Thymus (tissue), 14 donors: Measurements from ENCODE around the gene HSF2BP. TPM values are rescaled to one million over a fixed set of nuclear protein-coding genes. Genes with fewer than 3 reads are reported as not detected.

Experiments used
- DNase-seq, 9 donors: peaks; one replicate each; pipeline ENCODE4 v3.0.0-alpha.2; 2013; ENCODE audit warnings: low spot score in 9 of 9, low read depth in 6 of 9, missing footprints in 1 of 9
- H3K27ac ChIP-seq, 2 donors: one replicate each; pipeline ENCODE4 v1.5.1; 2013; ENCODE audit warnings: control low read depth in 1 of 2, low read depth in 1 of 2, low read length in 1 of 2, mild to moderate bottlenecking in 1 of 2, moderate library complexity in 1 of 2
- H3K27me3 ChIP-seq, 2 donors: one replicate each; pipeline ENCODE4 v1.5.1; 2013; ENCODE audit warnings: low read length in 1 of 2; ENCODE audit not compliant: control insufficient read depth in 2 of 2, insufficient read depth in 1 of 2
- H3K36me3 ChIP-seq, 2 donors: one replicate each; pipeline ENCODE4 v1.5.1; 2013; ENCODE audit warnings: low read length in 1 of 2, mild to moderate bottlenecking in 1 of 2, moderate library complexity in 1 of 2; ENCODE audit not compliant: control insufficient read depth in 2 of 2, insufficient read depth in 2 of 2
- H3K4me1 ChIP-seq, 2 donors: one replicate each; pipeline ENCODE4 v1.5.1; 2013; ENCODE audit warnings: low read length in 2 of 2; ENCODE audit not compliant: control insufficient read depth in 2 of 2, insufficient read depth in 2 of 2
- H3K4me3 ChIP-seq, 2 donors: one replicate each; pipeline ENCODE4 v1.5.1; 2013; ENCODE audit warnings: low read length in 2 of 2, control low read depth in 1 of 2, mild to moderate bottlenecking in 1 of 2
- H3K9me3 ChIP-seq, 2 donors: one replicate each; pipeline ENCODE4 v1.5.1; 2013; ENCODE audit warnings: low read length in 1 of 2, mild to moderate bottlenecking in 1 of 2; ENCODE audit not compliant: control insufficient read depth in 2 of 2, insufficient read depth in 1 of 2
- WGBS: extraction: QIAGEN DNeasy Blood & Tissue Kit; methylation state at CpG from one replicate; pipeline ENCODE4 v1.1.7; 2013; 5-methylcytosine and 5-hydroxymethylcytosine counted together
- long read RNA-seq, 10 donors: transcript quantifications; one replicate each; lab custom pipeline, GENCODE V29; 2026
- polyA plus RNA-seq: library from polyadenylated mRNA; stranded (reverse); fragments of 200-250 nt; gene quantifications from one replicate; pipeline ENCODE4 v1.2.3, GENCODE V29; 2013
- total RNA-seq: library from RNA; stranded (reverse); fragments of 120-200 nt; gene quantifications from one replicate; pipeline ENCODE4 v1.2.4, GENCODE V29; 2013
- donor health status: healthy.

Gene HSF2BP
- total RNA-seq = 0.80 TPM
- polyA plus RNA-seq = 0.71 TPM
- long read RNA-seq, donor 1 = 0 reads
- long read RNA-seq, donor 2, partial matches to known transcripts = 109 of 109 reads
- long read RNA-seq, donor 2, other reads (novel, unspliced or antisense) = 0 of 109 reads
- long read RNA-seq, donor 3 = 0 reads
- long read RNA-seq, donor 4 = 0 reads
- long read RNA-seq, donor 5, partial matches to known transcripts = 5 of 5 reads
- long read RNA-seq, donor 5, other reads (novel, unspliced or antisense) = 0 of 5 reads
- long read RNA-seq, donor 6 = 0 reads
- long read RNA-seq, donor 7 = 0 reads
- long read RNA-seq, donor 8 = 0 reads
- long read RNA-seq, donor 9 = 0 reads
- long read RNA-seq, donor 10 = 0 reads

DNA sequence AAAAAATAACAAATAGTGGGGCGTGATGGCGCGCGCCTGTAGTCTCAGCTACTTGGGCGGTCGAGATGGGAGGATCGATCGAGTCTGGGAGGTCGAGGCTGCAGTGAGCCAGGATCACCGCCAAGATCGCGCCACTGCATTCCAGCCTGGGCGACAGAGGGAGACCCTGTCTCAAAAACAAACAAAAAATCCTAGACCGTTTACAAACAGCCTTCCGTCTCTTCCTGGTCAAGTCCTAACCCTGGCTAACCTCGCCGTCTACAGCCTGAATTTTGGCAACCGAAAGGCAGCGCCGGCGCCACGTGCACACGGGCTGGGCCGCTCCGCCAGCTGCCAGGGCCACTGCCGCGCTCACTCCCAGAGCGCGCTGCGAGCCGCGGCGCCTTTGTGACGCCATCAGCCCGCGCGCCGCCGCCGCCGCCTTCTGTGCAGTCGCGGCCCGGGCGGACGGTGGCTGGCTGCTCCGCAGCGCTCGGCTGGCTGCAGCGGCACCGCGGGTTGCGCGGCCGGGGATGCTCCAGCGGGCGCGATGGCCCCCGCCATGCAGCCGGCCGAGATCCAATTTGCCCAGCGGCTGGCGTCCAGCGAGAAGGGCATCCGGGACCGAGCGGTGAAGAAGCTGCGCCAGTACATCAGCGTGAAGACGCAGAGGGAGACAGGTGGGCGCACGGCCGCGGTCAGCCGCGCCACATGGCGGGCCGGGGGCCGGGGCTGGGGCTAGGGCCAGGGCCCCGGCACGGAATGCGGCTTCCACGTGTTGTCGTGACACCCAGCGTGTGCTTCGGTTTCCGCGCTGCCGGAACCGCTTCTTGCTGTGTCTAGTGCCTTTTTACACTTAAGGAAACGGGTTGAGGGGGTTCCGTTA, at the start of gene HSF2BP, which contains the start of gene RRP1B:
Gene HSF2BP, minus strand, starts transcription at position 353 of the 865 bp plus-strand sequence. CDS start 1,392 bp downstream, outside the sequence.
Gene RRP1B, plus strand, starts transcription at position 425 of the 865 bp plus-strand sequence. Its CDS starts 105 bp downstream, at position 530.
- peaks cover 6 to 27% of the 10 kb centered on the region in 2 donors for H3K4me1 ChIP-seq
- H3K36me3 ChIP-seq = peaks cover 3 to 22% of the 10 kb centered on the region in 2 donors
- peak within 1 kb of the TSS; percentile 79 to 95 for H3K4me3 ChIP-seq
- no peaks in the 10 kb centered on the region for H3K9me3 ChIP-seq
- no peaks in the 10 kb centered on the region for H3K27me3 ChIP-seq
- H3K27ac ChIP-seq = peak within 1 kb of the TSS; percentile 82 to 92
- DNase-seq = peak in 8 of 9 donors; percentile 61 to 91 (median 78)
- WGBS = 10% methylated on average over 92 of the region's 92 CpGs

DNA sequence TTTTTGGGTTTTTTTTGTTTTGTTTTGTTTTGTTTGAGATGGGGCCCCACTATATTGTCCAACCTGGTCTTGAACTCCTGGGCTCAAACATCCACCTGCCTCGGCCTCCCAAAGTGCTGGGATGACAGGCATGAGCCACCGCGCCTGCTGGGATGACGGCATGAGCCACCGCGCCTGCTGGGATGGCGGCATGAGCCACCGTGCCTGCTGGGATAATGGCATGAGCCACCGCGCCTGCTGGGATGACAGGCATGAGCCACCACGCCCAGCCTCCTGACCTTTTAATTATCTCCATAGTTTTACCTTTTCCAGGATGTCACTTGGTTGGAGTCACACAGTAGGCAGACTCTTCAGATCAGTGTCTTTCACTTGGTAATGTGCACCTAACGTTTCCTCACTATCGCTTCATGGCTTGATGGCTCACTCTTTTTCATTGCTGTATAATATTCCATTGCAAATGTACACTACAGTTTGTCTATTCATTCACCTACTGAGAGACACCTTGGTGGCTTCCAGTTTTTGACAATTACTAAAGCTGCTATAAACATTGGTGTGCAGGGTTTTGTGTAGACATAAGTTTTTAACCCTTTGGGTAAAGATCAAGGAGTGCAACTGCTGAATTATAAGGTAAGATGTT, 49.6 kb upstream of the HSF2BP start:
- DNase-seq = no peak
- Histone ChIP-seq H3K36me3 (no peaks in the 10 kb centered on the region), H3K27me3 (peaks cover 0 to 9% of the 10 kb centered on the region in 2 donors), H3K4me3 (no peak overlapping the region), H3K4me1 (no peaks in the 10 kb centered on the region), H3K27ac (no peak overlapping the region), H3K9me3 (no peaks in the 10 kb centered on the region)
- 97% methylated on average over 13 of the region's 13 CpGs for WGBS

DNA sequence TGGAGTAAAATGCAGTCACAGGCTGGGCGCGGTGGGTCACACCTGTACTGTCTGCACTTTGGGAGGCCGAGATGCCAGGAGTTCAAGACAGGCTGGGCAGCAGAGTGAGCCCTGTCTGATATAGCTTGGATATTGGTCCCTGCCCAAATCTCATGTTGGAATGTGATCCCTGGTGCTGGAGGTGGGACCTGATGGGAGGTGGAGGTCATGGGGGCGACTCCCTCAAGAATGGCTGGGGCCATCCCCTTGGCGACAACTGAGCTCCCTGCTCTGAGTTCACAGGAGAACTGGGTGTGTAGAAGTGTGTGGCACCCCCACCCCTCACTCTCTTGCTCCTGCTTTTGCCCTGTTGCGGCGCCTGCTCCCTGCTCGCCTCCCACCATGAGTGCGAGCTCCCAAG, 48.2 kb upstream of the HSF2BP start:
- Histone ChIP-seq H3K9me3 (no peaks in the 10 kb centered on the region), H3K36me3 (no peaks in the 10 kb centered on the region), H3K27me3 (peaks cover 0 to 14% of the 10 kb centered on the region in 2 donors), H3K4me3 (no peak overlapping the region), H3K4me1 (peaks cover 0 to 12% of the 10 kb centered on the region in 2 donors), H3K27ac (no peak overlapping the region)
- DNase-seq = no peak
- WGBS = 95% methylated on average over 9 of the region's 9 CpGs

DNA sequence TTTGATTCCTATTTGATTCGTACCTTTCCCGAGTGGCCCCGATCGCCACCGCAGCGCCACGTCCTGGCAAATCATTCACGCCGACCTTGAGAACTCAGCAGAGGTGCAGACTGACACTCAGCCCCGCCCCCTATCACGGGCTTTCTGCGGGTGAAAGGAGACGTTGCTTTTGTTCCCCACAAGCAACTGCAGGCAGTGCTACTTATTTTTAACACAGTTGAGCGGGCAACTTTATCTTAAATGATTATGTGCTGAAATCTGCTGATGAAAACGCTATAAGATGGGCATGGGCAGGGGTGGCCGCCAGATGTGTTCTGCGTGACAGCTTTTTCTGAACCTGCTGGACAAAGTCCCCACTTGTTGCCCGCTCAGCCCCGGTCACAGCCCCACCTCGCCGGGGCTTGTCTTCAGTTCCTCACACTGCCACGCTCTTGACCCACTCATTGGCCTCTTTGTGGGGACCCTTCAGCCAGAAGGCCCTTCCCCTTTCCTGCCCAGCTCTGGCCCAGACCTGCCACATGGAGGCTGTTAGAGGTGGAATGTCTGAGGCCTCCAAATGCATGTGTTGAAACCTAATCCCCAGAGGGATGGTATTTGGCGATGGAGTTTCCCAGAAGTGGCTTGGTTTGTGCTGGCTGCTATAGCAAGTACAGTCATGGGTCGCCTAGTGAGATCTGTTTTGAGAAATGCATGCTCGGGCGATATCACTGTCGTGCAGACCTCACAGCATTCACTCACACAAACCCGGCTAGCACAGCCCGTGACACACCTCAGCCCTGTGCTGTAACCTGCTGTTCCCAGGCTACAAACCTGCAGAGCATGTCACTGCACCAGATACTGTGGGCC, 44.0 kb upstream of the HSF2BP start:
- WGBS = 55% methylated on average over 29 of the region's 29 CpGs
- peak in 2 of 9 donors; percentile 32 to 52 for DNase-seq
- H3K27ac ChIP-seq = peak overlapping the region; percentile 25 to 32
- H3K36me3 ChIP-seq = no peaks in the 10 kb centered on the region
- H3K9me3 ChIP-seq = peaks cover 0 to 4% of the 10 kb centered on the region in 2 donors
- H3K4me3 ChIP-seq = no peak overlapping the region
- H3K4me1 ChIP-seq = peaks cover 0 to 24% of the 10 kb centered on the region in 2 donors
- H3K27me3 ChIP-seq = peaks cover 0 to 14% of the 10 kb centered on the region in 2 donors

DNA sequence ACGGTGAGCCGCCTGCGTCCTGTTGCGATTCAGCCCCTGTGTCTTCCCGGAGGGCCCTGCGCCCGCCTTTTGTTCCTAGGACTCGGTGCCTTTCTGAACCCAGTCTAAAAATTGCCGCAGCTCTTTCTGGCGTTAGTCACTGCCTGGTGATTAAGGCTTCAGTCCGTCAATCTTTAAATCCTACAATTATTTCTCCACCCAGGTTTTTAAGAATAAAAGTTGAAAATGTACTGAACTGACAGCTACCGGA, 43.4 kb upstream of the HSF2BP start:
- peaks cover 0 to 7% of the 10 kb centered on the region in 2 donors for H3K9me3 ChIP-seq
- no peak for DNase-seq
- H3K27me3 ChIP-seq = peaks cover 0 to 14% of the 10 kb centered on the region in 2 donors
- H3K4me3 ChIP-seq = no peak overlapping the region
- peak overlapping the region in 1 of 2 donors; percentile 3 for H3K27ac ChIP-seq
- peaks cover 0 to 27% of the 10 kb centered on the region in 2 donors for H3K4me1 ChIP-seq
- 64% methylated on average over 12 of the region's 12 CpGs for WGBS
- no peaks in the 10 kb centered on the region for H3K36me3 ChIP-seq

DNA sequence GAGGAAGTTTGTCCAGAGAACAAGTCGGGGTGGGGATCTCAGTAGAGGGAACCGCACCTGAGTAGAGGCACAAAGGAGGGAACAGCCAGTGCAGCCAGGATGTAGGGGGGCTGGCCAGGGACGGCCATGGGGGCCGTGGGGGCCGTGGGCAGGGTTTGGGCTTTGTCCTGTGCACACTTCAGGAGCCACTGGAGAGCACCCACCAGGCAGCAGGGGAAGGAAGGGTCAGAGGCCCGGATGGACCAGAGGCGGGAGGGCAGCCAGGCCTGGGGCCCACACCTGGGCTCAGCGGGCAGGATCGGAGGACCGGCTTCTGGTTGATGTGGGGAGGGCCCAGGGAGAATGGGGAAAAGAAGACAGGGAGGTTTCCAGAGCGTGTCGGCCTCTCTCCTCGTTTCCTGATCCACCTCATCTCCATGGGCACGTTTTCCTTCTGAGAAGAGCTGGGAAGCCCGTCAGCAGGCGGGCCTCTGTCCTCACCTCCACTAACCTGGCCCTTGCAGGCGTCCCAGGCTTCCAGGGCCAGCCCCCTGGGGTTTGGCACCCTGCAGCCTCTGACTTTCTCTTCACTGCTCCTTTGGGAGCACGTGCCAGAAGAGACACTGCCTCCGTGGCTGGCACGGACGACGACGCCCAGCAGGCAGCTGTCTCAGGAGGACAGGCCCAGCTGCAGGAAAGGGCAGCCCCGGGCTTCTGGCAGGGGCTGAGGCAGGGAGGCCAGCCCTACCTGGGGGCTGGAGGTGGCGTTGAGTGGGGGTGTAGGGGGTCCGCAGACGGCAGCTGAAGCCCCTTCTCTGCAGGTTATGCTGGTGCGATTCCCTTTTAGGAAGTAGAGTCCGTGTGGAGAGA, 42.9 kb upstream of the HSF2BP start:
- DNase-seq = no peak
- WGBS = 88% methylated on average over 29 of the region's 29 CpGs
- H3K4me1 ChIP-seq = peaks cover 0 to 32% of the 10 kb centered on the region in 2 donors
- H3K4me3 ChIP-seq = no peak overlapping the region
- peaks cover 0 to 9% of the 10 kb centered on the region in 2 donors for H3K9me3 ChIP-seq
- peak overlapping the region in 1 of 2 donors; percentile 18 for H3K27ac ChIP-seq
- peaks cover 0 to 14% of the 10 kb centered on the region in 2 donors for H3K27me3 ChIP-seq
- H3K36me3 ChIP-seq = no peaks in the 10 kb centered on the region

DNA sequence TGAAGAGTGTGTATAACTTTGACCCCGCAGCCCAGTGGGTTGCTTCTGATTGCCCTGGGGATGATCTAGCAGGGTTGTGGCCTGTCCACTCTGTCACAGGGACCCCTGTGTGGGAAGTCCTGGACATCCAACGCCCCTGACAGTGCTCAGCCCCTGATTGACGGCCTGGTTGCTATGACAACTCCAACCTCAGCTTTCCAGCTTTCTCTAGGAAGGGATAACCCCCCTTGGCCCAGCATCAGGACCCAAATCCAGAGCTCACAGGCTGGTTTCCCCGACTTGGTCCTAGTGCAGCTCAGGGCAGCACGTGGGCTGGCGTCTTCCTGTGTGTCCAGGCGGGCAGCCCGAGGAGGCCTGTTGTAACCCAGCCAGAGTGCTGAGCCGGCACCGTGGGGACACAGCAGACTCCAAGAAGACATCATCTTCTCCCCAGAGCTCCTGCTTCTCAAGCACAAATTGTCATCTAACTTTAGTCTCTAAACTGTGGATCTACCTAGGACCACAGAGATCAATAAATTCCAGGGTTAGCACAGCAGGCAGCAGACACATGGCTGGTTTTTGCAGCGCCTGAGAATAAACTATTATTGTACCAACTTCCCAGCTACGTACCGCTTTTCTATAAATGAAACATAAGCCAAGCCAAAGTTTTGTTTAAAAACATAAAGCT, 40.8 kb upstream of the HSF2BP start:
- Histone ChIP-seq H3K27ac (no peak overlapping the region), H3K27me3 (peaks cover 0 to 14% of the 10 kb centered on the region in 2 donors), H3K9me3 (peaks cover 0 to 19% of the 10 kb centered on the region in 2 donors), H3K4me3 (no peak overlapping the region), H3K36me3 (peaks cover 10 to 17% of the 10 kb centered on the region in 2 donors), H3K4me1 (peaks cover 0 to 38% of the 10 kb centered on the region in 2 donors)
- WGBS = 88% methylated on average over 13 of the region's 13 CpGs
- no peak for DNase-seq
